Esophagus mucosa (tissue), 1 donor: ENCODE measurements around the gene ACD. TPM values are rescaled to one million over a fixed set of nuclear protein-coding genes. Genes with fewer than 3 reads are reported as not detected.

Experiments
- ATAC-seq: fragments of 200-7000 bp; cut with Tn5 transposase; one replicate; pipeline ENCODE4 v1.9.1; 2020
- total RNA-seq: library from RNA; stranded (reverse); gene quantifications from one replicate; pipeline ENCODE4 v1.2.4, GENCODE V29; 2023
- donor health status: DM: yes; HTN: yes; CAD: no.

The ACD gene
- total RNA-seq, 1 donor from 2014 or later = 7.8 TPM

- no peak for ATAC-seq
These were observed 1.2 kb upstream of the ACD start for GRCh38 chr16:67661101-67661761.

- peak; percentile 82 for ATAC-seq
These were observed 536 bp upstream of the ACD start, which contains the start of gene PARD6A for GRCh38 chr16:67660564-67661028. Gene PARD6A, plus strand, starts transcription at chr16:67660960. Its CDS starts 79 bp downstream, at chr16:67661039.

GRCh38 chr16:67658849-67659674 lies 998 bp downstream of the ACD start:
- ATAC-seq = no peak

- no peak for ATAC-seq
These were observed 2.1 kb downstream of the ACD start for GRCh38 chr16:67657751-67658518.

GRCh38 chr16:67657017-67657608 lies 2.9 kb downstream of the ACD start:
- no peak for ATAC-seq

GRCh38 chr16:67656344-67657016 lies 3.6 kb downstream of the ACD start:
- no peak for ATAC-seq

- no peak for ATAC-seq
These were observed 4.7 kb downstream of the ACD start for GRCh38 chr16:67655363-67655762.

- ATAC-seq = no peak
These were observed 5.6 kb downstream of the ACD start for GRCh38 chr16:67654403-67654911.

- ATAC-seq = no peak
These were observed 6.2 kb downstream of the ACD start for GRCh38 chr16:67653789-67654402.

- ATAC-seq = no peak
These were observed 6.8 kb downstream of the ACD start for GRCh38 chr16:67653128-67653788.

- peak; percentile 48 for ATAC-seq
These were observed 7.4 kb downstream of the ACD start for GRCh38 chr16:67652578-67653127.

GRCh38 chr16:67651847-67652246 lies 8.2 kb downstream of the ACD start:
- no peak for ATAC-seq

GRCh38 chr16:67651039-67651438 lies 9.0 kb downstream of the ACD start:
- no peak for ATAC-seq

GRCh38 chr16:67650023-67650422 lies 10.0 kb downstream of the ACD start:
- no peak for ATAC-seq

GRCh38 chr16:67649494-67649931 lies 10.5 kb downstream of the ACD start:
- ATAC-seq = peak; percentile 21

- no peak for ATAC-seq
These were observed 11.2 kb downstream of the ACD start for GRCh38 chr16:67648764-67649407.

GRCh38 chr16:67648088-67648763 lies 11.8 kb downstream of the ACD start:
- ATAC-seq = no peak

GRCh38 chr16:67647681-67648080 lies 12.4 kb downstream of the ACD start:
- ATAC-seq = no peak

GRCh38 chr16:67647111-67647651 lies 12.9 kb downstream of the ACD start:
- ATAC-seq = peak; percentile 56
